Panc1 (cell line): ENCODE measurements around the gene TYW1B. TPM values are rescaled to one million over a fixed set of nuclear protein-coding genes. Genes with fewer than 3 reads are reported as not detected.
"Not testable (repeated sequence)": the region's sequence is repeated elsewhere in the genome, so short reads cannot be mapped to it uniquely, and the experiment has no call there.

Experiments
- ATAC-seq: fragments of 200-7000 bp; cut with Tn5 transposase; 2 replicates; pipeline ENCODE4 v1.9.1; 2020; ENCODE audit warnings: mild to moderate bottlenecking, moderate library complexity
- BruUV-seq: library from RNA; stranded (reverse); fragments of 400-500 nt; replicated peaks from 2 replicates; lab custom pipeline; 2021; lab: Mats Ljungman, UMichigan
- CTCF ChIA-PET: fragments of 300-600 bp; sonication (Branson Sonifier 250); formaldehyde crosslinking; loops from one replicate; lab custom pipeline; 2022; ENCODE audit warnings: antibody characterized with exemption; lab: Charles Lee
- POLR2A ChIA-PET: fragments of 300-600 bp; sonication (Branson Sonifier 250); formaldehyde crosslinking; loops from one replicate; lab custom pipeline; 2022; ENCODE audit warnings: antibody characterized with exemption; lab: Charles Lee
- DNase-seq: peaks from one replicate; pipeline ENCODE4 v3.0.0-alpha.2; 2010; ENCODE audit warnings: low read depth, low spot score
- H3K27ac ChIP-seq: 2 replicates; pipeline ENCODE4 v1.5.1; 2011; ENCODE audit warnings: mild to moderate bottlenecking, low read length, inconsistent platforms
- H3K27me3 ChIP-seq: fragments of 200-500 bp; sonication (Bioruptor generic); 2 replicates; pipeline ENCODE4 v1.6.0; 2014; ENCODE audit warnings: low read length, inconsistent platforms; ENCODE audit not compliant: control insufficient read depth, insufficient read depth
- H3K36me3 ChIP-seq: fragments of 200-500 bp; sonication (Bioruptor generic); 2 replicates; pipeline ENCODE4 v1.5.1; 2014; ENCODE audit warnings: inconsistent platforms, mild to moderate bottlenecking, low read length, moderate library complexity; ENCODE audit not compliant: control insufficient read depth, insufficient read depth
- H3K4me1 ChIP-seq: 2 replicates; pipeline ENCODE4 v1.5.1; 2011; ENCODE audit warnings: inconsistent platforms, mild to moderate bottlenecking, low read length, moderate library complexity; ENCODE audit not compliant: control insufficient read depth, insufficient read depth
- H3K4me3 ChIP-seq, 2 experiments: 2 replicates each; pipeline ENCODE4 v1.5.1; 2011 to 2012; ENCODE audit warnings: low read depth in 2 of 2, low read length in 2 of 2, mild to moderate bottlenecking in 2 of 2, inconsistent platforms in 1 of 2, moderate library complexity in 1 of 2
- H3K9me3 ChIP-seq: fragments of 200-500 bp; sonication (Bioruptor generic); 2 replicates; pipeline ENCODE4 v1.5.1; 2014; ENCODE audit warnings: low read depth, mild to moderate bottlenecking, inconsistent platforms, low read length, moderate library complexity; ENCODE audit not compliant: control insufficient read depth, insufficient read depth
- TCF7L2 ChIP-seq: IDR thresholded peaks from 2 replicates; pipeline ENCODE4 v1.6.1; 2011; ENCODE audit warnings: mild to moderate bottlenecking, low read depth, low read length, inconsistent platforms
- in situ Hi-C: cut with HindIII; loops from 2 replicates; pipeline ENCODE4 v1.10.0; 2016; ENCODE audit warnings: low sequenced_read_pairs, low pct_unique_long_range_greater_than_20kb
- intact Hi-C: fragments of 100-400 bp; cut with micrococcal nuclease; formaldehyde crosslinking; loops from one replicate; pipeline ENCODE4 v1.10.0; 2022; ENCODE audit not compliant: unreplicated experiment
- total RNA-seq: library from RNA; stranded (reverse); gene quantifications from one replicate; pipeline ENCODE4 v1.2.1, GENCODE V29; 2021; ENCODE audit not compliant: unreplicated experiment
- TF ChIP-seq, protein P1 (sequence below): fragments of 450-650 bp; IDR thresholded peaks from 2 replicates; pipeline ENCODE4 v1.5.1; 2017; ENCODE audit warnings: mild to moderate bottlenecking

The TYW1B gene
- total RNA-seq, 1 experiment from 2014 or later, result 2.3 TPM

DNA sequence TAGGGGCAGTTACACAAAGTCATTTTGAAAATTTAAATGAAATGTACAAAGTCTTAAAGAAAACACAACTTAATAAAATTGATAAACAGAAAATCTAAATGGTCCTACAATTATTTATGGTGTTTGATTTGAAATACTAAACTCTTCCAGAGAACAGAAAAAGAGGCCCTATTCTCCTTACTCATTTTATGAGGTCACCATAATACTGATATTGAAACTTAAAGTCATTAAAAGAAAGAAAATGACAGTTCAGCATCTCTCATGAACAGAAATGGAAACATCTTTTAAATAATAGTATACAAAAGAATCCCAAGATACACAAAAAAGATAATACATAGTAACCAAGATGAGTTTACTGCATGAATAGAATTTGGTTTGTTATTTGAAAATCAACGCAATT, 184.3 kb downstream of the TYW1B start:
- CTCF ChIA-PET, H3K4me1 ChIP-seq, H3K27me3 ChIP-seq, H3K27ac ChIP-seq, ATAC-seq, BruUV-seq, DNase-seq, intact Hi-C loops, H3K4me3 ChIP-seq, in situ Hi-C loops, H3K9me3 ChIP-seq, POLR2A ChIA-PET, H3K36me3 ChIP-seq: not testable (repeated sequence)

DNA sequence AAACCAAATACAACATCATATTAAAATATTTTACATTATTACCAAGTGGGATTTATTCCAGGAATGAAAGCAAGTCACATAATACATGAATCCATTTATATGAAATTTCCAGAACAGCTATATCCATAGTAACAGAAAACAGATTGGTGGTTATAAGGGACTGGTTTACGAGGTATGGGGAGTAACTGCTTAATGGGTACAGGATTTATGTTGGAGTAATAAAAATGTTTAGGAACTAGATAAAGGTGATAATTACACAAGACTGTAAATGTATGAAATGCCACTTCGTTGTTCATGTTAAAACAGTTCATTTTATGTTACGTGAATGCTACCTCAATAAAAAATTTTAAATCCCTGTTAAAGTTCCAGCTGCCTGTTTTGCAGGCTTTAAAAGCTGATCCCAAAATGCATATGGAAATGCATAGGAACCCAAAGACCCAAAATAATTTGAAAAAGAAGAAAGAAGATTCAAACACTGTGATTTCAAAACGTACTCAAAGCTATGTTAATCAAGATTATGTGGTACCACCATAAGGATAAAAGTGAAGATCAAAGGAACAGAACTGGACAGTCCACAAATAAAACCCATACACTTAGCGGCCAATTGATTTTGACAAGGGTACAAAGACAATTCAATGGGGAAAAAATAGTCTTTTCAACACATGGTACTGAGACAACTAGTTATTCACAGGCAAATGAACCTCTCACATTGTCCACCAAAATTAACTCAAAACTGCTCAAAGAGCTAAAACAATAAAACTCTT, 186.3 kb downstream of the TYW1B start:
- DNase-seq, ATAC-seq, in situ Hi-C loops, H3K27ac ChIP-seq, H3K9me3 ChIP-seq, H3K4me3 ChIP-seq, H3K36me3 ChIP-seq, BruUV-seq, H3K4me1 ChIP-seq, H3K27me3 ChIP-seq, CTCF ChIA-PET, intact Hi-C loops, POLR2A ChIA-PET: not testable (repeated sequence)
- peak; percentile 79 for TF ChIP-seq TCF7L2

DNA sequence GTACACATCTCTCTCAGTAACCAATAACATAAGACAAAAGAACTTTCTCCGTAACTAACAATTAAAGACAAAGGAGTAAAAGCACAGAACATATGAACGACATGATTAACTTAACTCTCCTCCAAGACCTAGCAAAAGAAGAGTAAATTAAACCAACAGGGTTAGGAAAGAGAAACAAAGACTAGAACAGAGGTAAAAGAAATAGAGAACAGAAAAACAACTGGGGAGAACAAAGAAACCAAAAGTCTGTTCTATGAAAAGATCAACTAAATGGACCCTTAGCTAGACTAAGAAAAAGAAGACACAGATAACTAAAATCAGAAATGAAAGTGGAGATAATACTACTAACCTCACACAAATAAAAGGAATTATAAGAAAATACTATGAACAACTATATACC, 187.3 kb downstream of the TYW1B start:
- H3K27me3 ChIP-seq, H3K27ac ChIP-seq, H3K9me3 ChIP-seq, ATAC-seq, H3K4me3 ChIP-seq, DNase-seq, H3K4me1 ChIP-seq, POLR2A ChIA-PET, in situ Hi-C loops, intact Hi-C loops, H3K36me3 ChIP-seq, CTCF ChIA-PET, BruUV-seq: not testable (repeated sequence)

DNA sequence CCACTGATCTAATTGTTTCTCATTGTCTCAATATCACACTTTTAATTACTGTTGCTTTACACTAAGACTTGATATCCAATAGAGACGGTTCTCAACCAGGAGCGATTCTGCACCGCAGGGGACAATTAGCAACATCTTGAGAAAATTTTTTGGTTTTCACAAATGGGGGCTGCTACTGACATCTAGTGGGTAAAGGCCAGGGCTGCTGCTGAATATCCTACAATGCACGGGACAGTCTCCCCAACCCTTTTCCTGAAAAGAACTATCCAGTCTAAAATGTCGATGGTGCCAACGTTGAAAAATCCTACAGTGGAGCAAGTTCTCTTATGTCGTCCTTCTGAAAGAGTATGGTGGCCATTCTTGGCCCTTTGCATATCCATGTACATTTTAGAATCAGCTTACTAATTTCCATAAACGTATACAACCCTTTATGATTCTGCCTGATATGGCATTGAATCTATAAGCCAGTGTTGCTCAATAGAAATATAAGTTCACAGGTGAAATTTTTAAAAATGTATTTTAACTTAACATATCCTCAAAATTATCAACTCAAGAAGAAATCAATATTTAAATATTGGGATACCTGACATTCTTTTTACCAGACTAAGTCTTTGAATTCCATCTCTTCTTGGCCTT, 192.6 kb downstream of the TYW1B start:
- intact Hi-C loops, H3K9me3 ChIP-seq, H3K4me1 ChIP-seq, in situ Hi-C loops, H3K27ac ChIP-seq, H3K27me3 ChIP-seq, H3K4me3 ChIP-seq, CTCF ChIA-PET, DNase-seq, POLR2A ChIA-PET, H3K36me3 ChIP-seq, BruUV-seq: not testable (repeated sequence)
- ATAC-seq, result peak; percentile 84
- TF ChIP-seq, protein P1, sequence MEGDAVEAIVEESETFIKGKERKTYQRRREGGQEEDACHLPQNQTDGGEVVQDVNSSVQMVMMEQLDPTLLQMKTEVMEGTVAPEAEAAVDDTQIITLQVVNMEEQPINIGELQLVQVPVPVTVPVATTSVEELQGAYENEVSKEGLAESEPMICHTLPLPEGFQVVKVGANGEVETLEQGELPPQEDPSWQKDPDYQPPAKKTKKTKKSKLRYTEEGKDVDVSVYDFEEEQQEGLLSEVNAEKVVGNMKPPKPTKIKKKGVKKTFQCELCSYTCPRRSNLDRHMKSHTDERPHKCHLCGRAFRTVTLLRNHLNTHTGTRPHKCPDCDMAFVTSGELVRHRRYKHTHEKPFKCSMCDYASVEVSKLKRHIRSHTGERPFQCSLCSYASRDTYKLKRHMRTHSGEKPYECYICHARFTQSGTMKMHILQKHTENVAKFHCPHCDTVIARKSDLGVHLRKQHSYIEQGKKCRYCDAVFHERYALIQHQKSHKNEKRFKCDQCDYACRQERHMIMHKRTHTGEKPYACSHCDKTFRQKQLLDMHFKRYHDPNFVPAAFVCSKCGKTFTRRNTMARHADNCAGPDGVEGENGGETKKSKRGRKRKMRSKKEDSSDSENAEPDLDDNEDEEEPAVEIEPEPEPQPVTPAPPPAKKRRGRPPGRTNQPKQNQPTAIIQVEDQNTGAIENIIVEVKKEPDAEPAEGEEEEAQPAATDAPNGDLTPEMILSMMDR, result peak; percentile 71
